Fibroblast of the conjunctiva (primary cell): ENCODE results near the gene COMMD9.

Source experiments
- DNase-seq: peaks from one replicate; pipeline ENCODE4 v3.0.0-alpha.2; 2010; ENCODE audit warnings: low read depth

Gene COMMD9

DNA sequence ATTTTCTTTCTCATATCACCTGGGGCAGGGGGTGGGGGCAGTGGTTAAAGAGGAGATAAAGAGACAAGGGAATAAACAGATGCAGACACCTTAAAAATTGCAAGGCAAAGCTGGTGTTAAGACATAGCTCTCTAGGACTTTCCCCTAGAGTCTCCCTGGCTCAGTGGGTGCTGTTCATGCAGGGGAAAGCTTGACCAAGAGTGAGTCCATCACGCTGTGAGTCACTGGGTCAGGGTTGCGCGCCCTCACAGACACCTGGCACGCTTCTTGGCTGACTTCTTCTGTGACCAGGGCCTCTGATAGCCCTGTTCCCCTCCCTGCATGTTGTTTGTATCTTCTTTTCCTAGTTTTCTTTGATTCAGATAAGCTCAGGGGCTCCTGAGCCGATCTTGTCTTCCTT lies 31.9 kb downstream of the COMMD9 start:
- DNase-seq, result no peak

DNA sequence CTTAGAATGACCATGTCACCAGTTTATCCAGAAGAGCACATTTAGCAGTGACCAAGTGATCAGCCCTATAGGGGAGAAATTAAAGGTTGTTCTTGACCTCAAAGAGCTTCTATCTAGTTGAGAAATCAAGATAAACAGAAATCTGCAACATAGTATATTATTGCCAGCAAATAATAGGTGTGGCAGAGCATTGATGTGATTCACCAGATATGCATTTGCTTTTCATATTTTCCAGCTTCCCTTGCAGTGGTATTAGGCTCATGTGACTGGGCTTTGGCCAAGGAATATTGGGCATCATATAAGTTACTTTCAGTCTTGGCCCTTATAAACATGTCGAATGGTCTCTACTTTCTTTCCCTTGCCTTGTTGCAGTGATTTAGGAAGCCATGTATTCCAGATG lies 34.5 kb downstream of the COMMD9 start:
- peak; percentile 44 for DNase-seq

DNA sequence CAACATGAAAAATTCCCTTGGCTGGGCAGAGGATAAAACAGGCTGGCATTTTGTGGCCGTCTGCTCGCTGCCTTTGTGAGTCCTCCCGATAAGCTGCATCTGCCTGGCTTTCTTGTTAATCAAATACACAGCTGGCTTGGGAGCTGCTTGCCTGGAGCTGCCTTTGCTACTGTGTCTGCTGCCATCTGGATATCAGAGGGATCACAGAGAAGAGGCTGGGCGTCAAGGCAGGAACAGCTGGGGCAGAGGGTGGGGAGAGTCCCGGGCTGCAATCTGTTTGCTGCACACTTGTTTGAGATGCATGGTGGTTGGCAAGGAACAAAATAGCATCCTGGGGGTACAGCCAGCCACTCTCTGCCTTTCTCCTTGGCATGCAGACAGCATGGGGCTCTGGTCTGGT lies 36.0 kb downstream of the COMMD9 start:
- DNase-seq, result peak; percentile 22

DNA sequence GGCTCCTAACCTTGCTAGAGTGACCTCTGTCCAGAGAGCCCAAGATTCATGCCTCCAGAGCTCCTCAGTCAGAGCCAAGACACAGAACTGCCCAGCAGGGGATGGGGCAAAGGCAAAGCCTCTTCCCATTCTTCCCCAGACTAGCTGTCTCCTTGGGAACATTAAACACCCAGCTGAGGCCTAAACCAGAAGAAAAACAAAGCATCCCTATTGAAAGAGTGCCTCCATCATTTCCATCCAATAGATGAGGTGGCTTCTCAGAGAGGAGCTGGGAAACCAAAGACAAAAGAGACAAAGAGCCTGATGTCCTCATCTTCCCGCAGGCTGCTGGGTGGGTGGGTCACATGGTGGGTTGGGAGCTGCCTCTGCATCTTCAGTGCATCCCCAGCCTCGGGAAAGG lies 37.4 kb downstream of the COMMD9 start:
- DNase-seq, result no peak

DNA sequence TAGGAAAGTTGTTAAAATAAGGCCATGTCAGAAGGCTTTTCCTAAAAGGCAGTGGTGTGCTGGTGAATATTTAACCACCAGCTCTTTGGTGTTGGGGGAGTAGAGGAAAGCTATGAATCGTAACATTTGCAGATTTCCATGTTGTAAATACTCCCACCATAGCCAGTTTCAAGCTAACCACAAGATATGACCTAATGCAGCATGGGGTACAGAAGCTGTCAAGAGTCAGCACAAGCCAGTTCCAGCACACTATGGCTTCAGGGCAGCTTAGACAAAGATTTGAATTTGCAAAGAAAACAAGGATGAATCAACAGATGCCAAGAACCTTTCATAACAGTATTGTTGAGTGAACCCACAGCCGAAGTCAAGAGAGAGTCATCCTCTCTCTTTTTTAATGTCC lies 40.0 kb downstream of the COMMD9 start:
- peak; percentile 60 for DNase-seq

DNA sequence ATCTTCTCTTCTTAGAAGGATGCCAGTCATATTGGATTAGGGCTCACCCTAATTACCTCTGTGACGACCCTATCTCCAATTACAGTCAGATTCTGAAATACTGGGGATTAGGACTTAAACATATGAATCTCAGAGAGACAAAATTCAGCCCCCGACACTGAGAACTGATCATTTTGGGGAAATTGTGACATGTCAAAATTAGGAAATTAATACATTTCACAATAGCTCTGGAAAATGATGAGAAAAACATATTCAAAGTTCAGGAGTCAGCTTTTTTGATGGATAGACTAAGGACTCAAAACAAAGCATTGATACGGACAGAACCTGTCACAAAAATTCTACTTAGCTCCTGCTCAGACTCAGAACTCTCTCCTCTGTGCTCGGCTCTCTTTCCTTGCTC lies 40.8 kb downstream of the COMMD9 start:
- no peak for DNase-seq

DNA sequence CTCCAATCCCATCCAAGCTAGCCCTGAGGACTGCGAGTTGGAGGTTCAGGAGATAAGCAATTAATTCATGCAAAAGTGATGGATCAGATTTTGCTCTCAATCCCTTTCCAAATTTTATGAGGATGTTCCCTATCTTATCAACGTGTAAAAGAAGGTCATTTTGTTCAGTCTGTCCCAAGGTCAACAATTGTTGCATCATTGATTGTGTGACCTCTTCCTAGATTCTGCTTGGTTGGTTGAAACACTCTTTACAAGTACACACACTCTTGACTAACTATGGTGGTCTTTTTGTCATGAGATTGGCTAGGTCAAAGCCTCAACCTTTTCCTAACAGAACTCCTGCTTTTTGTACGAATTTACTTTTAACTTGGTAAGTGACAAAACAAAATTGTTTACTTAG lies 41.7 kb downstream of the COMMD9 start:
- no peak for DNase-seq

DNA sequence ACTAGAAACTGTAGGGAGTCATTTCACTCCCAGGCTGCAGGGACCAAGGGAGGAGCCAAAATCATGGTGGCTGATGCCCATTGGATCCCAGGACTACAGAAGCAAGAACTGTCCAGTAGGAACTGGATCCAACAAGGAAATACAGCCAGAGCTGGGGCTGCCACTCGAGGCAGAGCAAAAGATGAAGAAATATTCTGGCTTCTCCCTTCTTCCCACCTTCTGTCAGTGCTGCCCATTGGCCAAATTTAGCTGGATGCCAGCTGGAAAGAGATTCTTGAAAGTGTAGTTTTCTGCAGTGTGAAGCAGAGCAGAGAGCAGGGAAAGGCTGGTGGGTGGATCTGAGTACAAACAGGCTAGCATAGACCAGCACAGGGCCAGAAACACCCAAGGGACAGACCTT lies 45.6 kb downstream of the COMMD9 start:
- DNase-seq, result no peak

DNA sequence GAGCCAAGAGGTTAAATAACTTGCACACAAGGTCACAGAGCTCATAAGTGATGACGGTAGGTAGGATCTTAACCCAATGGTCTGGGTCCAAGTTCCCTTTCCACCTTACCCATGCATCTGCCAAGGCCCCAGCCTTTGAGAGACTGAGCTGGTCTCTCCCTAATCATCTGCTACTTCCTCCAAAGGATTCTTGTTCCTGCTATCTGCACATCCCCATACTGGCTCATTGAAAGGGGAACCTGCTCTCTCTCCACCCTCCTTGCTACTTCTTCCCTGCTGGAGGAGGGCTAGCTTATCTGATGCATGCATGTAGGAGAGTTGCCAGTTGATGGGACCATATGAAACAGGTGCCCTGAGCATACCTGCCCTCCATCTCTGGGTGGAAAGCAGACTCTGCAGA lies 47.7 kb downstream of the COMMD9 start:
- DNase-seq, result no peak

DNA sequence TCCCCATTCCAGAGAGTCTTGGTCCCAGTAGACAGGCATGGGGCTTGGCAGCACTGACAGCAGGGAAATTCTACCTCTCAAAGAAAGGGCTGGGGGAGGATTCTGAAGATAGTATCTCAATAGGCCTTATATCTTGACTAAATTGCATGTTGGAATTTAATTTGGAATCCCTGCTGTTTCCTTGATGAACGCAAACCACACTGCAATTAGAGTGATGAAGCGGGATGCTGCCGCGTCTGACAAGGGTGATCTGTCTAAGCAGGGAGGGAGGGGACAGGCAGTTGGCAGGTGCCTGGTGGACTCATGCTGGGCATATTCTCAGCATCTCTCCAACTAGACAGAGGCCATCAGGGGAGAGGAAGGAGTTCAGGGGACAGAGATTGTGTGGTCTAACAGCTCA lies 48.4 kb downstream of the COMMD9 start:
- DNase-seq, result no peak

DNA sequence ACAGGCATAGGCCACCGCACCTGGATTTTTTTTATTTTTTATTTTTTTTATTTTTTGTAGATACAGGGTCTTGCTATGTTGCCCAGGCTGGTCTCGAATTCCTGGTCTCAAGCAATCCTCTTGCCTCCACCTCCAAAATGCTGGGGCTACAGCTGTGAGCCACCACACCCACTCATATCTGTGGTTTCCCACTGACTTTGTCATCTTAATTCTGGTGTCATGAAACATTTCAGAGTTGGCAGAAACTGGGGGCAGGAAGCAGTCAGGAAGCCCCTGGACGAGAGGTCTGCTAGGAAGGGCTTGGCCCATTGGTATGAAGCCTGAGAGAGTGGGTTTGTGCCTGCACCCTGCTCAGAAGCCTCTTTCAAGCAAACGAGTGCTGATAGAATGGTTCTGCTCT lies 49.1 kb downstream of the COMMD9 start:
- no peak for DNase-seq

DNA sequence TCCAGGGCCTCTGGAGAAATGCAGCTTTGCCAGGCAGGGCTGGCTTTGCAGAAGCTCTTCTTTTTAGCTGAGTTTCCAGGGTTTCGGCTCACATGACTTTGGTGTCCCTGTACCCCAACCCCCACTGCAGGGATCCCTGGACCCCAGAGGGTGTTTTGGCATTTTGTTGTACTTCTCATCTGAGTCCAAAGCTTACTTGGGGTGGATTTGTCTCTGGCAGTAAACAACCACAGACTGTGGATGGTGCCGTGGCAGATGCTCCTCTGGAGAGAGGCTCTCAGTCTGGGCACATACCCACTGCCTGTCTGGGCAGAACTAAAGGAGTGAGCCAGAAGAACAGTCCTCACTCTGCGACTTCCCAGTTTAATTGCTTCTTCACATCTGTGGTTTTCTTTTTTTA lies 49.6 kb downstream of the COMMD9 start:
- no peak for DNase-seq

DNA sequence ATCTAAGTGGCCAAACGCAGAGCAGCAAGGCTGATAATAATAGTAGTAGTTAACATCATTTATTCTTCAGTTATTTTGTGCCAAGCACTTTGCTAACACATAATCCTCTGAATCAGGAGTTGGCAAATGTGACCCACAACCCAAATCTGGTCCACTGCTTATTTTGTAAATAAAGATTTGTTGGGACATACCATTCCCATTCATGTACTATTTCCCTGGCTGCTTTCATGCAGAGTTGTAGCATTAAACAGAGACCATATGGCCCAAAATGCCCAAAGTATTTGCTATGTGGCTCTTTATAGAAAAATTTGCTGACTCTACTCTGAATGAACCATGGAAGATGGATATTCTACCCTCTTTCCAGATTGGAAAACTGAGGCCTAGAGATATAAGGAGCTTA lies 50.3 kb downstream of the COMMD9 start:
- peak; percentile 47 for DNase-seq

DNA sequence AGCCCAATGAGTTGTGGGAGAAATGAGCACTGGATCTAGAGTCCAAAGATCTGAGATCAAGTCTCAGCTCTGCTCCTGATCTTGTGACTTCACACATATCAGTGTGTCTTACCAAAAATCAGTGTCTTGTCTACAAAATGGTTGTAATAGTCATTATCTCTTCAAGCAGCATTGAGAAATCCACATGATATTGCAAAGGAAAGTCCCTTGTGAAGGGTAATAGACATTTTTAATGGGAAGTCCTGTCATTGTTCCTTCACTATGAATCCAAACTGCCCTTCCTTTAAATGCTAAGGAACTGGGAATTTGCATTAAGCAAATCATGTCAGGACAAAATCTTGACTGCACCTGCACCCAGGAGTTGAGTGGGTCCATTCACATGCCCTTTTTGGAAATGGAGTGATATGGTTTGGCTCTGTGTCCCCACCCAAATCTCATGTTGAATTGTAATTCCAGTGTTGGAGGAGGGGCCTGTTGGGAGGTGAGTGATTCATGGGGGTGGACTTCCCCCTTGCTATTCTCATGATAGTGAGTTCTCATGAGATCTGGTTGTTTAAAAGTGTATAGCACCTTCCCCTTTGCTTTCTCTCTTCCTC lies 51.1 kb downstream of the COMMD9 start:
- DNase-seq, result no peak

DNA sequence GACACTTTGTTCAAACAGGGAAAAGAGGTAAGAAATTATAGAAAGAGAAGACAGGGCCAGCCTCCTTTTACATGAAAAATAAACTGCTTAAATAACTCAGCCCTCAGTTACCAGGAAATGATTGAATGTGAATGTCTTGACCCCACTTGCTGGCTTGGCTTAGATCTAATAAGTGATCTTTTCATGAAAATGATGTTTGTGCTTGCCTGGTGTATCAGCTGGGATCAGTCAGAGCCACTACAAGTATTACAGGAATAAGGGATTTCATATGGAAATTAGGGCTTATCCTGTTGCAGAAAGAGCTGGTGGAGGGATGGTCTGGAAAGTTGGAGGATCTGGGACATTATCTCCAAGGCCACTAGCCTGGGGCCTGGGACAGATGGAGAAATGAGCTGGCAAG lies 51.8 kb downstream of the COMMD9 start:
- no peak for DNase-seq

DNA sequence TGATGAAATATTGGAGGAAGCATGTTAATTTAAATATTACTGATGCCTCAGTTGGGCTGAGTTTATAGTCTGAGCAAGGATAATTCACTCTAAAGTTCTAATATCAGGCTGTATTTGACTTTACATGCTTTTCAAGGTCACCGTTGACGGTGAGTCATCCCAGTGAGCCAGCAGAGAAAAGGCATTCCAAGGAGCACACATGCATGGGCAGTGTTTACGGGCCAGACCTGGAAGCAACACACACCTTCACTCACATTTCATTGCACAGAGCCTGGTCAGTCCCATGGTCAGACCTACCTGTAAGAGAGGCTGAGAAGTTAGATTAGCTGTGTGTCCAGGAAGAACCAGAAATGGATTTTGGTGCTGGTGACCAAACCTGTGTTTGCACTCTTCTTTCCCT lies 53.5 kb downstream of the COMMD9 start:
- DNase-seq, result no peak

DNA sequence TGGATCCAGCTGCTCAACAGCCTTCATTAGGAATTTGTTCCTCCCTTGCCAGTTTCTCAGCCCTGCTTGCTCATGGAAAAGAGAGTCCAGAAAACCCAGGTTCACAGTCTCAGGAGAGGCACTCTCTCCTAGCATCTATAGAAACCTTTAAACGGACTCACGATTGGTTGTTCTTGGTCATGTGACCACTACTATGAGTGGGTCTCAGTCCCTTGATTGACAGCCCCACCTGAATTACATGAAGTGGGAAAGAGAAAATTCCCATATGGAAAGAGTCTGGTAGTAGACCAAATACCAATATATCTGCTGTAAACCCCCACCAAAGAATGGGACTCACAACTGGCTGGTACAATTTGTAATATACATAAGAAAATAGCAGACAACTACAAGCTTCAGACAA lies 54.4 kb downstream of the COMMD9 start:
- no peak for DNase-seq

DNA sequence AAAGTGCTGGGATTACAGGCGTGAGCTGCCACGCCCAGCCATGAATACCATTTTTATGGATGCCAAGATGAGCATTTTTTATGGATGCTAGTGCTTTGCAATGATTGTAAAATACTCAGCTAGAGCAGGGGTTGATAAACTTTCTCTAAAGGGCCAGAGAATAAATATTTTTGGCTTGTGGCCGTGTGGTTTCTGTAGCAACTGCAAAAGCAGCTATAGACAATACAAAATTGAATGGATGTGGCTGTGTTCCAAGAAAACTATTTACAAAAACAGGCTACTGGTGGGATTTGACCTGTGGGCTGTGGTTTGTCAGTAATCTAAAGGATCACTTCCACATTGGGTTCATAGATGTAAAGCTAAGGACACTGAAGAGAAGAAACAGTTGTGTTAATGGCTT lies 56.0 kb downstream of the COMMD9 start:
- no peak for DNase-seq

DNA sequence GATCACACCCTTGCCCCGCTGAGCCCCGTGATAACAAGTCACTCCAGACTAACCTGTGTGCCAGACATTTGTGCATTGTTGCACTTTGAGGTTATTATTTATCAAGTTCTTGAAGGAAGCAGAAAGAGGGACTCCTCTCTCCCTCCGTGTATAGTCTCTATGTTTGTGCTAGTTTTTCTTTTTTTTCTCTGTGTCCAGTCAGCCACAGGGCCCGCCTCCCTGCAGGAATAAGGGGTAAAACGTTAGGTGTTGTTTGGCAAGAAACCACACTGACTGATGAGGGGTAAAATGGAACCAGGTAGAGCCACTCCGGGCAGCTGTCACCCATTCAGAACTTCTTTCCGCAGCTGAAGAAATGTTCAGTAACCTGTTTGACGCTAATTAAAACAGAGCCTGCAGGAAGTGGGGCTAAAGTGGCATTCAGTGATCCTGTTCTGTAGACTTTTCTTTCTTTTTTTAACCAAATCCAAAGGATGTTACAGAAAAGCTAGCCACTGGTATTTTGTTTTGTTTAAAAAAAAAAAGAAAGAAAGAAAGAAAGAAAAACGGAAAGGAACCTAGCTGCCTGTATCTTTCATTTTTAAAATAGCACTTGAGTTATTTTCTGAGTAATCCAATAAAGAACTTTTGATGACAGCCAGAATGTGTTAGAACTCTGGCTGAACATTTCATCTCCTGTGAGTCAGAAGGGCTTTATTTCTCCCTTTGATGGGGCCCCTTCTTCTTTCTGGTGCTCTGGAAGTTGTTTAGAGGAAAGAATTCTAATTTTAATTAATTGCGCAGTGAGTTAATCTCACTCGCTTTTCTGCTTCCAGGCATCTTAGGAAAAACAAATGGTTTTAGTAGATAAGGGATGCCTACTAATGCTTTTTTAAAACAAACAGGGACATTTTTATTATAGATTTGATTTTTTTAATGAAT lies 58.2 kb downstream of the COMMD9 start:
- peak; percentile 34 for DNase-seq

DNA sequence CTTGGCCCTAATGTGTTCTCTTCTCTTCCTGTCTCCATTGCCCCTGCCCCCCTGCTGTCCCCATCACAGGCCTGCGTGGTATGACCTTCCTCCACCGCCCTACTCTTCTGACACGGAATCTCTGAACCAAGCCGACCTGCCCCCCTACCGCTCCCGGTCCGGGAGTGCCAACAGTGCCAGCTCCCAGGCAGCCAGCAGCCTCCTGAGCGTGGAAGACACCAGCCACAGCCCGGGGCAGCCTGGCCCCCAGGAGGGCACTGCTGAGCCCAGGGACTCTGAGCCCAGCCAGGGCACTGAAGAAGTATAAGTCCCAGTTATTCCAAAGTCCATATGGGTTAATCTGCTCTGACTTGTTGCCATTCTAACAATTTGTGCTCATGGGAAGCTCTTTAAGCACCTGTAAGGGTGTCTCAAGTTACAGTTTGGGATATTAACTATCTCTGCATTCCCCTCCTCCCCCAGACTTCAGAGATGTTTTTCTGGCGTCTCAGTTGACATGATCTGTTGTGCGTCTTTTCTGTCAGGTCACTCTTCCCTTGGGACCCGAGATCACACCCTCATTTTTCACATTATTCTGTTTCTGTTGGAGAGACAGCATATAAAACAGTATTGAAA lies 60.0 kb downstream of the COMMD9 start:
- no peak for DNase-seq

DNA sequence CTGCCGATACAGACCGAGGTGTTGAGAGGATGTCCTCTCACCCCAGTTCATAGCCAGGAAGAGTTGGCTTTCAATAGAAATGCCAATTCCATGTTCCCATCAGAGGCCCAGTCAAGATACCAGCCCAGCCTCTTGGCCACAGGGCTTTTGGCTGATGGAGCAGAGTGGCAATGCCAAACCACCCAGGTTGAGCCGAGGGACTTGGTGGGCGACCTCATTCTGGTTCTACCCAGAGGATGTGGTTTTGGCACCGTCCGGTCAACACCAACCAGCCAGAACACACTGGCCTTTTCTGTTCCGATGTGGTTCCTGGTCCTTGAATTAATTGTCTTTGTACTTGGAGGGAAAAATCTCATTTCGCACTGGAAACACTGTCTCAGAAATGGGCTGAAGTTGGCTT lies 60.5 kb downstream of the COMMD9 start:
- DNase-seq, result no peak

DNA sequence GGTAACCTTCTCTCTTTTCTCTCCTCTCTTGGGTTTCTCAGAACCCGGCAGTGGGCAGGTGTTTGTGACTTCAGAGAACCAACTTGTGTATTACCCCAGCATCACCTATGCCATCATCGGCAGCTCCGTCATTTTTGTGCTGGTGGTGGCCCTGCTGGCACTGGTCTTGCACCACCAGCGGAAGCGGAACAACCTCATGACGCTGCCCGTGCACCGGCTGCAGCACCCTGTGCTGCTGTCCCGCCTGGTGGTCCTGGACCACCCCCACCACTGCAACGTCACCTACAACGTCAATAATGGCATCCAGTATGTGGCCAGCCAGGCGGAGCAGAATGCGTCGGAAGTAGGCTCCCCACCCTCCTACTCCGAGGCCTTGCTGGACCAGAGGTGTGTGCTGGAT lies 62.2 kb downstream of the COMMD9 start:
- no peak for DNase-seq

DNA sequence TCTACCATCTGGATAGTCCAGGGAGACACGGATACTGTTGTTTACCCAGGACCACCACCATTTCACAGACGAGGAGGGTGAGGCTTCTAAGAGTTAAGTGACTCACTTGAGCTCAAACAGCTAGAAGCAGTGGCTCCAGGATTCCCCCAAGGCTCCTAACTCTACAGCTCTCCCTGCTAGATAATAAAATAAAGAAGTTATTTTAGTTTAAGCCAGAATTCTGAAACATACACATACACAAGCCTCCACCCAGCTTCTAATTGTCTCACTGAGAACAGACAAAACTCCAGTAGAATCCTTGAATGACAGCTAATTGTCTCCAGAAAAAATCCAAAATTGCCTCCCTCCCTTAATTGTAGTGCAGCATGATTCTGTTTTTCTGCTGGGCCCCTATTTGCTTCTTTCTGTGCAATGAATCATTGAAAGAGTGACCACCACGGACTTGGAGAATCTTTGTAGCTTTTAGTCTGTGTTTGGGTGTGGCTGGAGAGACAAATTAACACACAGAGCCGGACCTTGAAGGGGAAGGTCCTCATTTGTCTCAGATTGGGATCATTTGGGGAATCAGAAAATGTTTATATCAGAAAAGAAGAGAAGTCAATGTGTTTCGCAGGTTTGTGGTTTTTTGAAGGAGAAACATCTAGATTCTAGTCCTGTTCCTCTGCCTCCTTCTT lies 64.9 kb downstream of the COMMD9 start:
- DNase-seq, result no peak
